ENCODE data around the gene GTPBP6.

DNA sequence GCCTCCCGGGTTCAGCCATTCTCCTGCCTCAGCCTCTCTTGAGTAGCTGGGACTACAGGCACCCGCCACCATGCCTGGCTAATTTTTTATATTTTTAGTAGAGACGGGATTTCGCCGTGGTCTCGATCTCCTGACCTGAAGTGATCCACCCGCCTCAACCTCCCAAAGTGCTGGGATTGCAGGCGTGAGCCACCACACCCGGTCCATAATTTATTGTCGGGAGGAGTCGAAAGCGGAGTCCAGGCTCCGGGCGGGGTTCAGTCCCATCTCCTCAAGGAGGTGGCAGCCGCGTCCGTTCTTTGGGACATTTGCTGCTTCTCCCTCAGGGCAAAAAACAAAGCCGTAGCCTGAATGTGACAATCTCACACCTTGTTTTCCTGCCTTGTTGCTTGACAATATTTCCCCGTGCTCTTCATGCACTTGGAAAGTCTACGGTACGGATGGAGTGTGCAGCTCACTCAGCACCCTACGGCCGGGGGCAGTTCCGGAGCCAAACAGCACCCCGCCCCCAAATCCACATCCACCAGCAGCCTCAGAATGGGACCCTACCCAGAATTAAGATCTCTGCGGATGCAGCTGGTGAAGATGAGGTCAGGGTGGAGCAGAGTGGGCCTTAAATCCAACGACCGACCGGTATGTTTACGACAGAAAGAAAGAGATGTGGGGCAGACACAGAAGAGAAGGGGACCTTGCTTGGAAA lies 9.6 kb downstream of the GTPBP6 start:
- TF ChIP-seq POLR2AphosphoS5 (IDR thresholded peaks at IDR 0.05; ENCODE audit: low read depth, low read length): no peak
- no peak for TF ChIP-seq TAF1 (IDR thresholded peaks at IDR 0.05; ENCODE audit: borderline replicate concordance, low read depth, low read length)
